Psoas muscle (tissue), 8 donors: ENCODE results near the gene CUL9. TPM values are rescaled to one million over a fixed set of nuclear protein-coding genes. Genes with fewer than 3 reads are reported as not detected.

Experiments
- ATAC-seq, 4 donors: fragments of 200-7000 bp; cut with Tn5 transposase; one replicate each; pipeline ENCODE4 v1.9.1; 2020; ENCODE audit warnings: moderate library complexity in 3 of 4, mild to moderate bottlenecking in 2 of 4
- DNase-seq, 2 donors: peaks; one replicate each; pipeline ENCODE4 v3.0.0-alpha.2; 2020
- H3K27ac ChIP-seq: fragments of 200-600 bp; one replicate; pipeline ENCODE4 v1.8.0; 2022
- H3K27me3 ChIP-seq, 3 donors: fragments of 200-600 bp in 1 of 3; one replicate each; pipeline versions ENCODE4 v1.6.1 to v1.8.0; 2013 to 2022; ENCODE audit warnings: low read length in 2 of 3, mild to moderate bottlenecking in 2 of 3, moderate library complexity in 1 of 3; ENCODE audit not compliant: insufficient read depth in 3 of 3
- H3K36me3 ChIP-seq, 2 donors: fragments of 200-600 bp in 1 of 2; one replicate each; pipeline versions ENCODE4 v1.6.1 to v1.8.0; 2013 to 2022; ENCODE audit warnings: low read depth in 1 of 2, mild to moderate bottlenecking in 1 of 2, moderate library complexity in 1 of 2; ENCODE audit not compliant: insufficient read depth in 1 of 2
- H3K4me1 ChIP-seq: fragments of 200-600 bp; one replicate; pipeline ENCODE4 v1.8.0; 2022
- H3K4me3 ChIP-seq: fragments of 200-600 bp; one replicate; pipeline ENCODE4 v1.8.0; 2022; ENCODE audit warnings: mild to moderate bottlenecking
- H3K9me3 ChIP-seq: fragments of 200-600 bp; one replicate; pipeline ENCODE4 v1.8.0; 2022
- WGBS, 3 donors: extraction: QIAGEN DNeasy Blood & Tissue Kit; methylation state at CpG; one replicate each; pipeline versions ENCODE4 v1.1.6 to v1.1.7; 2013; 5-methylcytosine and 5-hydroxymethylcytosine counted together
- intact Hi-C, 2 donors: fragments of 100-400 bp; cut with DNase I; formaldehyde crosslinking; loops; one replicate each; pipeline versions ENCODE4 v1.11.0 to v1.14.2; 2022
- polyA plus RNA-seq, 3 donors: library from polyadenylated mRNA; stranded (reverse); fragments of 200-250 nt; gene quantifications; one replicate each; pipeline ENCODE4 v1.2.3, GENCODE V29; 2013
- total RNA-seq, 4 donors: library from RNA; stranded (reverse); fragmentation: NEBNext Ultra II Directional in 2 of 4; extraction: Animal tissue kit (Norgen Biotek cat#: 25700) in 2 of 4; gene quantifications; one replicate each; pipeline versions ENCODE4 v1.2.1 to v1.2.4, GENCODE V29; 2021 to 2023
- TF ChIP-seq, protein P1 (sequence below): fragments of 200-600 bp; IDR thresholded peaks from one replicate; pipeline ENCODE4 v1.8.0; 2022; ENCODE audit warnings: antibody characterized with exemption
- donor health status: healthy with polysubstance abuse.
- donor health status: DM: no; HTN: no; CAD: no; lungs with moderate emphysema.
- donor health status: Bipolar disorder and iron deficiency.
- donor health status: healthy.
- donor health status: DM: yes; HTN: yes; CAD: no.
- donor health status: DM: no; HTN: no; CAD: no.
- donor health status: DM: no; HTN: no; CAD: no.
- donor health status: DM: yes; HTN: yes; CAD: no.

Gene CUL9
- total and polyA plus RNA-seq, 7 donors = 6.3 to 10.9 (median 10.7) TPM

DNA sequence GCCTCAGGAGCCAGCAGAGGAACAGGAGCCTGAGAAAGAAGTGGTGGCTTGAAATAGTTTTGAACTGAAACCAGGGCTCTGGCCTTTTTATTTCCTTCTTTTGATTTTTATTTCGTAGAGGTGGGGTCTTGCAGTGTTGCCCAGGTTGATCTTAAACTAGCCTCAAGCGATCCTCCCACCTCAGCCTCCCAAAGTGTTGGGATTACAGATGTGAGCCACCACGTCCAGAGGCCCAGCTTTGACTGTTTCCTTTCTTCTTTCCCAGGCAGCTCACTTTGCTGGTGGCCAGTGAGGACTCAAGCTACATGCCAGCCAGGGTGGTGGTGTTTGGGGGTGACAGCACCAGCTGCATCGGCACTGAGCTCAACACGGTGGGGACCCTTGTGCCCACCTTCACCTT lies 20.5 kb downstream of the CUL9 start:
- Histone ChIP-seq H3K4me1 (no peaks in the 10 kb centered on the region), H3K36me3 (peaks cover 0 to 87% of the 10 kb centered on the region in 2 donors), H3K9me3 (no peaks in the 10 kb centered on the region), H3K27me3 (no peaks in the 10 kb centered on the region), H3K27ac (no peak overlapping the region), H3K4me3 (no peak overlapping the region)
- 85 to 90% (median 87%) methylated on average over 5 of the region's 5 CpGs for WGBS, 3 donors
- TF ChIP-seq, protein P1, sequence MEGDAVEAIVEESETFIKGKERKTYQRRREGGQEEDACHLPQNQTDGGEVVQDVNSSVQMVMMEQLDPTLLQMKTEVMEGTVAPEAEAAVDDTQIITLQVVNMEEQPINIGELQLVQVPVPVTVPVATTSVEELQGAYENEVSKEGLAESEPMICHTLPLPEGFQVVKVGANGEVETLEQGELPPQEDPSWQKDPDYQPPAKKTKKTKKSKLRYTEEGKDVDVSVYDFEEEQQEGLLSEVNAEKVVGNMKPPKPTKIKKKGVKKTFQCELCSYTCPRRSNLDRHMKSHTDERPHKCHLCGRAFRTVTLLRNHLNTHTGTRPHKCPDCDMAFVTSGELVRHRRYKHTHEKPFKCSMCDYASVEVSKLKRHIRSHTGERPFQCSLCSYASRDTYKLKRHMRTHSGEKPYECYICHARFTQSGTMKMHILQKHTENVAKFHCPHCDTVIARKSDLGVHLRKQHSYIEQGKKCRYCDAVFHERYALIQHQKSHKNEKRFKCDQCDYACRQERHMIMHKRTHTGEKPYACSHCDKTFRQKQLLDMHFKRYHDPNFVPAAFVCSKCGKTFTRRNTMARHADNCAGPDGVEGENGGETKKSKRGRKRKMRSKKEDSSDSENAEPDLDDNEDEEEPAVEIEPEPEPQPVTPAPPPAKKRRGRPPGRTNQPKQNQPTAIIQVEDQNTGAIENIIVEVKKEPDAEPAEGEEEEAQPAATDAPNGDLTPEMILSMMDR = no peak
- intact Hi-C loops = no loop called here
- DNase-seq (no peak), ATAC-seq (no peak)

- no peak overlapping the region for H3K27ac ChIP-seq
- H3K36me3 ChIP-seq = peaks cover 0 to 83% of the 10 kb centered on the region in 2 donors
- no peaks in the 10 kb centered on the region for H3K4me1 ChIP-seq
- no peak overlapping the region for H3K4me3 ChIP-seq
- H3K9me3 ChIP-seq = no peaks in the 10 kb centered on the region
- TF ChIP-seq, protein P1 = no peak
- WGBS, 3 donors = 89 to 95% (median 92%) methylated on average over 17 of the region's 17 CpGs
- H3K27me3 ChIP-seq = no peaks in the 10 kb centered on the region
- DNase-seq (no peak), ATAC-seq (no peak)
- intact Hi-C loops = no loop called here
These were observed 21.2 kb downstream of the CUL9 start for GRCh38 chr6:43203029-43203717.

DNA sequence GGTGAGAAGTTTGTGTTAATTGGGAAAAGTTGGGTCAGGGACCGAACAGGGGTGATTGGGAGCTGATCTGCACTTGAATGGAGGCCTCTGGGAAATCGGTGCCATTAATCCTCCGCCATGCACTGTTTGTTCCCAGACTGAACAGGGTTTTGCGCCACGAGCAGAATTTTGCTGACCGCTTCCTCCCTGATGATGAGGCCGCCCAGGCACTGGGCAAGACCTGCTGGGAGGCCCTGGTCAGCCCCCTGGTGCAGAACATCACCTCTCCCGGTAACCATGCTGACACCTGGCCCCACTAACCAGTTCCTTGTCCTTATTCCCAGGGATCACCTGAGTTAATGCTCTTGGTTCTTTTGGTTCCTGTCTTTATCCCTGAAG lies 21.7 kb downstream of the CUL9 start:
- no peak overlapping the region for H3K27ac ChIP-seq
- no peaks in the 10 kb centered on the region for H3K27me3 ChIP-seq
- TF ChIP-seq, protein P1 = no peak
- 87 to 95% (median 93%) methylated on average over 8 of the region's 8 CpGs for WGBS, 3 donors
- intact Hi-C loops = no loop called here
- H3K36me3 ChIP-seq = peaks cover 0 to 81% of the 10 kb centered on the region in 2 donors
- no peak overlapping the region for H3K4me3 ChIP-seq
- H3K4me1 ChIP-seq = no peaks in the 10 kb centered on the region
- no peaks in the 10 kb centered on the region for H3K9me3 ChIP-seq
- DNase-seq (no peak), ATAC-seq (no peak)

DNA sequence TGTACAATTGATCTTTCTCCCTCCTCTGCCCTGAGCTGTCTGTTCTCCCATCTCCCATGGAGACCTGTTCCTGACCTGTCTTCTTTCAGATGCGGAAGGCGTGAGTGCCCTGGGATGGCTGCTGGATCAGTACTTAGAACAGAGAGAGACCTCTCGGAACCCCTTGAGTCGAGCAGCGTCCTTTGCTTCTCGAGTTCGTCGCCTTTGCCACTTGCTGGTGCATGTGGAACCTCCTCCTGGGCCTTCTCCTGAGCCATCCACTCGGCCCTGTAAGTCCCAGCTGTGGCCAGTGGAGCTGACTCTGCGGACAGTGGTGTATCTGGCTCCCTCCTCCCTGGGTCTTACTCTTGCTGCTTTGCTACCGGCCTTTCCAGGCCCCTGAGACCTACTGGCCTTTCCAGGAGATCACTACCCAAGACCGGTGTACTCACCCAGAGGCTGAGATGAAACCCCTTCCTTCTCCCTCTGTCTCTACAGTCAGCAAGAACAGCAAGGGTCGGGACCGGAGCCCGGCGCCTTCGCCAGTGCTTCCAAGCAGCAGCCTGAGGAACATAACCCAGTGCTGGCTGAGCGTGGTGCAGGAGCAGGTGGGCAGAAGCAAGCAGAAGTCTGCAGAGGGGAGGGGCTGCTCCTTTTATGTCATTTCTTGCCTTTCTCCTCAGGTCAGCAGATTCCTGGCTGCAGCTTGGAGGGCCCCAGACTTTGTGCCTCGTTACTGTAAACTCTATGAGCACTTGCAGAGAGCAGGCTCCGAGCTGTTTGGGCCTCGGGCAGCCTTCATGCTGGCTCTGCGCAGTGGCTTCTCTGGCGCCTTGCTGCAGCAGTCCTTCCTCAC lies 22.5 kb downstream of the CUL9 start:
- Histone ChIP-seq H3K27ac (no peak overlapping the region), H3K27me3 (no peaks in the 10 kb centered on the region), H3K4me3 (no peak overlapping the region), H3K36me3 (peaks cover 0 to 73% of the 10 kb centered on the region in 2 donors), H3K9me3 (no peaks in the 10 kb centered on the region), H3K4me1 (no peaks in the 10 kb centered on the region)
- WGBS, 3 donors = 92 to 97% (median 94%) methylated on average over 23 of the region's 23 CpGs
- intact Hi-C loops = no loop called here
- TF ChIP-seq, protein P1 = no peak
- ATAC-seq (no peak), DNase-seq (no peak)
